Right ventricle myocardium superior (tissue), 1 donor: ENCODE measurements around the gene ARHGEF28. TPM values are rescaled to one million over a fixed set of nuclear protein-coding genes. Genes with fewer than 3 reads are reported as not detected.
A peak's percentile ranks its signal among the peaks of the same experiment; 100 is the strongest.

Experiments
- ATAC-seq: fragments of 200-7000 bp; cut with Tn5 transposase; one replicate; pipeline ENCODE4 v1.9.1; 2020; ENCODE audit warnings: mild to moderate bottlenecking; ENCODE audit not compliant: poor library complexity
- DNase-seq: peaks from one replicate; pipeline ENCODE4 v3.0.0-alpha.2; 2020
- intact Hi-C: fragments of 100-400 bp; cut with DNase I; formaldehyde crosslinking; loops from one replicate; pipeline ENCODE4 v1.11.2; 2022
- total RNA-seq: library from RNA; stranded (reverse); fragmentation: NEBNext Ultra II Directional; extraction: Animal tissue kit (Norgen Biotek cat#: 25700); gene quantifications from one replicate; pipeline ENCODE4 v1.2.1, GENCODE V29; 2021
- donor health status: DM: no; HTN: yes; CAD: no; lungs with severe emphysema.

The ARHGEF28 gene
- total RNA-seq, 1 donor from 2014 or later = 1.6 TPM

GRCh38 chr5:73952872-73953271 lies 326.9 kb downstream of the ARHGEF28 start:
- intact Hi-C loops = no loop called here
- DNase-seq (no peak), ATAC-seq (no peak)

- DNase-seq (no peak), ATAC-seq (no peak)
- intact Hi-C loops = no loop called here
These were observed 328.4 kb downstream of the ARHGEF28 start for GRCh38 chr5:73954381-73954780.

DNA sequence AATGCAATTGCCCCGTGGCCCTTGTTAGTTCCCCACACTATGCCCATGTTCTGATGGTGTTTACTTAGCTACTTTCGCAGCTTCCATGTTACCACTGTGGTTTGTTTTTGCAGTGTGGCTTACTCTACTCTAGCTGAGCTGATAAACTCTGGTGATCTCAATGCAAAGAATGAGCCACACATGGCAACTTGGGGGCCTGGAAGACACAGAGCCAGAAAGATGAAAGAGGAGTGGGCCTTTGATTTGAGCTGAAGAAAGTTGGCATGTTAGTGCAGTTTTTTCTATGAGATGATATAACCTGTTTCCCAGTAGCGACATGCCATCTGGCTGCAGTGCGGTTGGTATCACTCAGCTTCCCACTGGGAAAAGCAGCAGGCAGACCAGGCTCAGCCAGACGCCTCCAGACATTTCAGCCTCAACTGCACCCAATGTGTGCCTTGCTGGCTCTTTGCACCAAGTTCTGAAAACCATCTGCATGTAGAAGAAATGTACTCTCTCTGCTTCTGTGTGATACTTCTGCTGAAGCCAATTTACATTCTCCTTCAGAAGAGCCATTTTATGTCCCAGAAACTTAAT lies 329.4 kb downstream of the ARHGEF28 start:
- ATAC-seq (no peak), DNase-seq (no peak)
- intact Hi-C loops = no loop called here

DNA sequence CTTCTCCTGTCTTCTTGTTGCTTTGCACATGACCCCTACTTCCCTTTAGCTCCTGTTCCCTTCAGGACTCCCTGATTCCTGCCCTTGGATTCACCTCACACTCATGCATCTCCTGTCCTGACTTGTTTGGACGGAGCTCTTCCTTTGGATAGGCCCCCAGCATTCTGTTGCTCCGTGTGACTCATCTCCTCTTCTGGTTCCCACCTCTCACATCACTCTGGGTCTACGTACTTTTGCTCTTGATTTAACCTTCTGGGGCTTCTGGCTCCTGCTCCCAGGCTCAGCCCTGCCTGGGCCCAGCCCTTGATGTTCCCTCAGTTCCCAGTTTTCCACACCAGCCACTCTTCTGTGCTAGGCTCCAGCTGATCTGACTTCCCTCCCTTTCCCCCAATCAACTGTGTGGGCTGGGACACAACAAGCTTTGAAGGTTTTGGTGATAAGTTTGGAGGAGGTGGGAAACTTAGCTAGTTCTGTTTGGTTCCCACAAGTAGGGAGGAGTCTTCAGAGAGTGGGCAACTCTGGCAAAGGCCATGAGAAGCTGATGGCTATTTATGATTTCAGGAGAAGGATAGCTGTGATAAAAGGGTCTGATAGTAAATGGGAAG lies 331.5 kb downstream of the ARHGEF28 start:
- intact Hi-C loops = no loop called here
- no peak for ATAC-seq
- no peak for DNase-seq

GRCh38 chr5:73958037-73958436 lies 332.0 kb downstream of the ARHGEF28 start:
- ATAC-seq (no peak), DNase-seq (no peak)
- intact Hi-C loops = no loop called here

- intact Hi-C loops = no loop called here
- DNase-seq = no peak
- ATAC-seq = no peak
These were observed 334.0 kb downstream of the ARHGEF28 start for GRCh38 chr5:73960023-73960422.

DNA sequence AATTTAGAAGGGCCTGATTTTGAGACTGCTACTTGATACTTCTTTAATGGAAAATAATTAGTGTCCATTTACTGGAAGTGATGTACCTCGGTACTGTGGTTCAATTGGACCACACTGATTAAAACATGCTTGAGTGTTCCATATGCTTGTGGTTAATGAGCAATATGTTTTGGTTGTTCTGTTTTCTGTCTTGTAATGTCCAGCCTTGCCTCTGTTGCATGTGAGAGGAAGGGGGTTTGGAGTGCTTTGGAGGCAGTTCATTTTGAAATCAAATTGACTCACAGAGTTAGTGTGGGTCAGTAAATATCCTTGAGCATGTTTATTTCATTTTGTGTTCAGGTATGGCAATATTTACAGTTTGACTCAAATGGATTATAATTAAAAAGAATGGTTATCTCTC lies 334.4 kb downstream of the ARHGEF28 start:
- no peak for ATAC-seq
- DNase-seq = no peak
- intact Hi-C loops = no loop called here

DNA sequence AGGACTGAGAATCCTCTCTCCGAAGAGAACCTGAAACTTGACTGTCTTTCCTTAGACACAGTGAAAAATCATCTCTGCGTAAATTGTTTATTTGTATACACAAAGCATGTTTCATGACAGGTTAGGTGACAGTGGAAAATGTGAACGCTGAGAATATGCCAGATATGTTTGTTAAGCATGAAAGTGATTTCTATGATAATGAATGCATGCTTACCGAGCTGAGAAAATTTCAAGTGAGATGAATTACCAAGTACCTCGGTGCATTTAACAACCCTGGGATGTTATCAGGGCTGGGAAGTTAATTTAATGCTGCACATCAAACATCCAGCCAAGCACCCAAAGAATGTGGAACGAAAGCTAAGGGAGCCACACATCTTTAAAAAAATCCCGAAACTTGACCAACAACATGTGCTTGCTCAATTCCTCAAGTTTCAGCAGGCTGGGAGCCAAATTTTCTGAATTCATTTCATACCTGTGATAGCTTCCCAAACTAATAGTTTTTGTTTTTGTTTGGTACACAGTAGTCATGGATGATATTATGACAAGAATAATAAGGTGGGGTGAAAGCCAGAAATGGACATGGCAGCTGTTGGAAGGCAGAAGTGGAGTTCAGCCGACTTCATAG lies 336.9 kb downstream of the ARHGEF28 start:
- ATAC-seq (no peak), DNase-seq (no peak)
- intact Hi-C loops = no loop called here

DNA sequence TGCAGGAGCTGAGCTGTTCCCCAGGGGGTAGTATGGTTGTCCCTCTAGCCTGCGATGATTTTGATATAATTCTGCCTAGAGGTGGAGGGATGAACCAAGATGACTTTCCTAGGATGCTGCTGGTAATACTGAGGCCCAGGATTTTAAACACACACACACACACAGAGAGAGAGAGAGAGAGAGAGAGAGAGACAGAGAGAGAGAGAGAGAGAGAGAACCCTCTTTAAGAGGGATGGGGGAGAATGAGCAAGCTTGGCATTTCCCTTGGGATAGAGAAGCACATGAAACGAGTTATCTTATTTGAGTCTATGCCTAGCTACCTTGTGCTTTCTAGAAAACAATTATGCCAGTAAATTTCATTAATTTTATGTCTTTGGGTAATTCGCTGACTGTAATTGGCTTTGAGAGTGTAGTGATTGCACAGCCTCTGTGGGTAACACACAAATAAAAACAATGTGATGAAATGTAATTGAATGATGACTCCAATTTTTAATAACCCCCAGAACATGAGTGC lies 338.4 kb downstream of the ARHGEF28 start:
- DNase-seq (no peak), ATAC-seq (no peak)
- intact Hi-C loops = no loop called here

GRCh38 chr5:73966451-73966850 lies 340.5 kb downstream of the ARHGEF28 start:
- ATAC-seq (no peak), DNase-seq (no peak)
- intact Hi-C loops = no loop called here

GRCh38 chr5:73967347-73967746 lies 341.4 kb downstream of the ARHGEF28 start:
- no peak for ATAC-seq
- intact Hi-C loops = no loop called here
- DNase-seq = no peak

DNA sequence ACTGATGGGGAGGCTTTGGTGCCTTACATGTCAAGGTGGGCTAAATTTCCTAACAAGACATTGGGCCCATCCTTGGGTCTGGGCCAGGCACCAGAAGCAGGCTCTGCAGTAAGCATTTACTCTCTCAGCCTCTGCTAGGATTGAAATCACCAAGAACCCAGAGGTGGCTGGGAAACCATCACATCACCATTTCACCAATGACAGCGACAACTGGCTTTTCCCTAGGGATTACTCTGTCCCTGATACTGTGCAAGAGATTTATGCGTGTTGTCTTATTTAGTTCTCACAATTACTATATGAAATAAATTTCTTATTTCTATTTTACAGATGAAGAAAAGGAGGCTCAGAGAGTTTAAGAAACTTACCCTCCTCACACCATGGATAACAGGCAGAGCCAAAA lies 342.2 kb downstream of the ARHGEF28 start:
- DNase-seq (no peak), ATAC-seq (no peak)
- intact Hi-C loops = no loop called here

DNA sequence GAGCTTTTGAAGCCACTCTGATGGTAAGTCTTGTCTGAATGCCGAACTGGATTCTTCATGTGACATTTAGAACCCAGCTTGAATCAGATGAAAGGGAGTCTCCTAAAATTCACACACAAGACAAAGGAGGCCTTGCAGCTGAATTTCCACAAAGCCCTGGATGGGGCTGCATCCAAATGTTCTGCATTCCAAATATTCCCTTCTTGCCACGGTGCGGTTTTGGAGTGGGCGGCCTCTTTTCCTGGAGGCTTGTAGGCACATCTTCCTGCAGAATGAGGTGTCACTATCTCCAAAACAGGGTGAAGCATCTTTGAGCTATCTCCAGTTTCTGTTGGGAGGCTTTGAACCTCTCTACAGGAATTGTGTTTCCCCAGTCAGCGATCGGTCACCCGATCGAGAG lies 342.7 kb downstream of the ARHGEF28 start:
- no peak for DNase-seq
- intact Hi-C loops = no loop called here

GRCh38 chr5:73969195-73970036 lies 343.4 kb downstream of the ARHGEF28 start:
- intact Hi-C loops = no loop called here
- ATAC-seq (no peak), DNase-seq (no peak)

More for the DNA sequence above, 342.7 kb downstream of the ARHGEF28 start:
- no peak for ATAC-seq

DNA sequence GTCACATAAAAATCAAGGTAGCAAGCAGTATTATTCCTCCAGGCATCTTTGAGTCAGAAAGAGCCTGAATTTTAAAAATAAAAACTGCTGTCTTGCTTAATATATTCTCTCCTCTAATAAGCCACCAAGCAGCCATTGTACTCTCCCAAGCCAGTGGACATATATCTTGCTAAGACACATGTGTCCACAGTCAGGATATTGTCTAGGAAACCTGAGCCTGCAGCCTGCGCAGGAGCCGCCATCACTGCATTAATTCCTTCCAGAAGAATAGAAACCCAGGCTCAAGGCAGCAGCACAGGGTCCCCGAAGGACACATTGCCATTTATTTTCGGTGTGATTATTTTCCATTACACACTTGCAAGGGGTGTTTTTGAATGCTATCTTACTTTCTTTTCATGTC lies 345.3 kb downstream of the ARHGEF28 start:
- no peak for ATAC-seq
- no peak for DNase-seq
- intact Hi-C loops = no loop called here

DNA sequence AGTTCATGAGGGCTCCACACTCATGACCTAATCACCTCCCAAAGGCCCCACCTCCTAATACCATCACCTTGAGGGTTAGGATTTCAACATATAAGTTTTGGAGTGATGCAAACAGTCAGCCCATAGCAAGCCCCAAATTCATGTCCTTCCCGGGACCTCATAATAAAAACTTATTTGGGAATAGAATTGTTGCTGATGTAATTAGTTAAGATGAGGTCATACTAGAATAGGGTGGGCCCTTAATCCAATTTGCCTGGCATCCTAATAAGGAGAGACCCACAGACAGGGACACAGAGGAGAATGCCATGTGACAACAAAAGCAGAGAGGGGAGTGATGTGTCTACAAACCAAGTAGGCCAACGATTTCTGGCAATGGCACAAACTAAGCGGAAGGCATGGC lies 347.1 kb downstream of the ARHGEF28 start:
- ATAC-seq (no peak), DNase-seq (no peak)
- intact Hi-C loops = no loop called here

DNA sequence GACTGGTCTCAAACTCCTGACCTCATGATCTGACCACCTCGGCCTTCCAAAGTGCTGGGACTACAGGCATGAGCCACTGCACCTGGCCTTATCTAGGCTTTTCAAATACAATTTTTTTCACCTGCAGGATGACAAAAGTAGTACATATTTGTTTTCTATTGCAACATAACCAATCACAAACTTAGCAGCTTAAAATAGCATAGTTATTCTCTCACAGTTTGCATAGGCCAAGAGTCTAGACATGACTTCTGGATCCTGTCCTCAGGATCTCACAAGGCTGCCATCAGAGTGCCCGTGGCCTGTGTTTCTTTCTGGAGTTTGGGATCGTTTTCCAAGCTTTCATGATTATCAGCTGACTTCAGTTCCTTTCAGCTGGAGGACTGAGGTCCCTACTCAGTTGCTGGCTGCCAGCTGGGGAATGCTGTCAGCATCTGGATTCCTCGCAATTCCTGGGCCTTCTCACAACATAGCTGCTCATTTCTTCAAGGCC lies 348.9 kb downstream of the ARHGEF28 start:
- intact Hi-C loops = no loop called here
- DNase-seq (no peak), ATAC-seq (peak; percentile 25)

DNA sequence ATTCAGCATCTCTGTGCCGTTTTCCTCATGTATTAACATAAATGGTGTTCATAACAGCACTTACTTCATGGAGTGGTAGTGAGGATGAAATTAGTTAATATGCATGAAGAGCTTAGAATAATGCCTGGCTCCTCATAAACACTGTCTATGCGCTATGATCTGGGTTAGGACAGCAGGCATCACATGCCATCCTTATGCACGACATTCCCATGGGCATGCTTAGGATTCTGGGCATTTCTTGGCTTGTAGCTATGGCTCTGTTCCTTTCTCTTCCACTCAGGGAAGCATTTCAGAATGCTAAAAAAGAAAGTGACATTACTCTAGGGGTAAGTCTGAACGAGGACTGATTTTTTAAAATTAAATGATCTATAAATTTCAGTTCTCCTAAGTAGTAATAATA lies 349.8 kb downstream of the ARHGEF28 start:
- peak; percentile 45 for ATAC-seq
- intact Hi-C loops = no loop called here

DNA sequence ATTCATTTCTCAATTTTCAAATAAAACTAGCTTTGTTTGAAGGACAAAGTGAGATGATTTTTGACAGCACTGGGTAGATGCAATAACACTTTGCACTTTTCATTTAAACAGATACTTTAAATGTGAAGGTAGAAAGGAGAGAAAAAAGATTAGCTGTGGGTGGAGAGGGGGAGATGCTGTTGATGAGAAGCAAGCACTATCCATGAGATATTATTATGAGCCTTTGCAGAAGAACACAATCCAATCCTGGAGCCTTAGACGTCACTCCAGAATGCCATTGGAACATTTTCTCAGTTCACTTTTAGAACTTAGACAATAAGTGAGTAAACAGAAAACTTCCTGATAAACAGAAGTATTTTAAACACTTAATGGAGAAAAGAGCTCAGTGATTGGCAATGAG lies 351.1 kb downstream of the ARHGEF28 start:
- intact Hi-C loops = no loop called here
- no peak for ATAC-seq
- no peak for DNase-seq

More for the DNA sequence above, 349.8 kb downstream of the ARHGEF28 start:
- no peak for DNase-seq
